NB4 (cell line): Measurements from ENCODE around the gene MEG3.

Experiments
- MYC ChIP-seq: IDR thresholded peaks from 2 replicates; pipeline ENCODE4 v1.6.1; 2011; ENCODE audit warnings: low read depth, low read length
- POLR2A ChIP-seq: IDR thresholded peaks from 2 replicates; pipeline ENCODE4 v1.6.1; 2011; ENCODE audit warnings: mild to moderate bottlenecking; ENCODE audit not compliant: insufficient read length; ENCODE audit errors: extremely low read depth
- TF ChIP-seq, protein P1 (sequence below): IDR thresholded peaks from one replicate; pipeline ENCODE4 v1.5.1; 2012; ENCODE audit warnings: low read depth, low read length
- TF ChIP-seq, protein P2 (sequence below): IDR thresholded peaks from 2 replicates; pipeline ENCODE4 v1.6.1; 2011; ENCODE audit warnings: low read depth, low read length

DNA sequence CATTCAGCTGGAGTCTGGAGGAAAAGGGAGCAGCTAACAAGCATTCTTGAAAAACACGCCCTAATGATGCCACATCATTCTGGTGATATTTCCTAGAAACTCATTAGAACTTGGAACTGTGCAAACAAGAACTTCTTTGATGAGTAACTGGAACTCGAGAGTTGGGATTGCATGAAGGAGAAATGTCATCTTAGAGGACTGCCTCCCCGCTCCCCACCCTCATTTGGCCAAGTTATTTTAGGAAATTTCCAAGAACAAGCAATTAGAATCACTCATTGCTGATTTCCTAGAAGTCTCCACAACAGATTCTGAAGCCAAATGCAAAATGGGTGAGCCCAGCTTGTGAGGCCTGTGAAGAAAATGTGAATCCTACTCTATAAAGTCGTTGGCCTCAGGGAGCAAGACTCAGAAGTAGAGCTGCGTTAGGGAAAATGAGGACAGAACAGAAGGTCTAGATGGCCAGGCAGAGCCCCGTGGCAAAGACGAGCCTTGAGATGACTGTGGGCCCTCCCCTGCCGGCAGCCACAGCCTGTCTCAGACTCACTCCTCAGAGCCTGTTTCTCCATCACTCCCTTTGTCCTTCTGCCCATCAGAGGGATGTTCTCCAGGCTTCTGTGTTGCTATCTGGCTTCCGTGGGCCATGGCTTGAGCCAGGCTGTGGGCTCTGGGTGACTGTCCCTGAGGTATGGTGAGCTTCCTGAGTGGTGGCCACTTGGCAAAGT, 39.2 kb downstream of the MEG3 start:
- TF ChIP-seq, protein P1, sequence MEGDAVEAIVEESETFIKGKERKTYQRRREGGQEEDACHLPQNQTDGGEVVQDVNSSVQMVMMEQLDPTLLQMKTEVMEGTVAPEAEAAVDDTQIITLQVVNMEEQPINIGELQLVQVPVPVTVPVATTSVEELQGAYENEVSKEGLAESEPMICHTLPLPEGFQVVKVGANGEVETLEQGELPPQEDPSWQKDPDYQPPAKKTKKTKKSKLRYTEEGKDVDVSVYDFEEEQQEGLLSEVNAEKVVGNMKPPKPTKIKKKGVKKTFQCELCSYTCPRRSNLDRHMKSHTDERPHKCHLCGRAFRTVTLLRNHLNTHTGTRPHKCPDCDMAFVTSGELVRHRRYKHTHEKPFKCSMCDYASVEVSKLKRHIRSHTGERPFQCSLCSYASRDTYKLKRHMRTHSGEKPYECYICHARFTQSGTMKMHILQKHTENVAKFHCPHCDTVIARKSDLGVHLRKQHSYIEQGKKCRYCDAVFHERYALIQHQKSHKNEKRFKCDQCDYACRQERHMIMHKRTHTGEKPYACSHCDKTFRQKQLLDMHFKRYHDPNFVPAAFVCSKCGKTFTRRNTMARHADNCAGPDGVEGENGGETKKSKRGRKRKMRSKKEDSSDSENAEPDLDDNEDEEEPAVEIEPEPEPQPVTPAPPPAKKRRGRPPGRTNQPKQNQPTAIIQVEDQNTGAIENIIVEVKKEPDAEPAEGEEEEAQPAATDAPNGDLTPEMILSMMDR = no peak
- TF ChIP-seq, protein P2, sequence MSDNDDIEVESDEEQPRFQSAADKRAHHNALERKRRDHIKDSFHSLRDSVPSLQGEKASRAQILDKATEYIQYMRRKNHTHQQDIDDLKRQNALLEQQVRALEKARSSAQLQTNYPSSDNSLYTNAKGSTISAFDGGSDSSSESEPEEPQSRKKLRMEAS = no peak
- TF ChIP-seq POLR2A = no peak
- no peak for TF ChIP-seq MYC
